Measurements from ENCODE around the gene IDH3B.

The IDH3B gene

GRCh38 chr20:2655331-2656116 is 8.5 kb downstream of the IDH3B start:
- DNase-seq = no peak

- DNase-seq = no peak
Measured at GRCh38 chr20:2654831-2655230, 9.2 kb downstream of the IDH3B start.

GRCh38 chr20:2654384-2654822 is 9.6 kb downstream of the IDH3B start:
- no peak for DNase-seq

- DNase-seq = no peak
Measured at GRCh38 chr20:2653556-2654383, 10.2 kb downstream of the IDH3B start.

DNA sequence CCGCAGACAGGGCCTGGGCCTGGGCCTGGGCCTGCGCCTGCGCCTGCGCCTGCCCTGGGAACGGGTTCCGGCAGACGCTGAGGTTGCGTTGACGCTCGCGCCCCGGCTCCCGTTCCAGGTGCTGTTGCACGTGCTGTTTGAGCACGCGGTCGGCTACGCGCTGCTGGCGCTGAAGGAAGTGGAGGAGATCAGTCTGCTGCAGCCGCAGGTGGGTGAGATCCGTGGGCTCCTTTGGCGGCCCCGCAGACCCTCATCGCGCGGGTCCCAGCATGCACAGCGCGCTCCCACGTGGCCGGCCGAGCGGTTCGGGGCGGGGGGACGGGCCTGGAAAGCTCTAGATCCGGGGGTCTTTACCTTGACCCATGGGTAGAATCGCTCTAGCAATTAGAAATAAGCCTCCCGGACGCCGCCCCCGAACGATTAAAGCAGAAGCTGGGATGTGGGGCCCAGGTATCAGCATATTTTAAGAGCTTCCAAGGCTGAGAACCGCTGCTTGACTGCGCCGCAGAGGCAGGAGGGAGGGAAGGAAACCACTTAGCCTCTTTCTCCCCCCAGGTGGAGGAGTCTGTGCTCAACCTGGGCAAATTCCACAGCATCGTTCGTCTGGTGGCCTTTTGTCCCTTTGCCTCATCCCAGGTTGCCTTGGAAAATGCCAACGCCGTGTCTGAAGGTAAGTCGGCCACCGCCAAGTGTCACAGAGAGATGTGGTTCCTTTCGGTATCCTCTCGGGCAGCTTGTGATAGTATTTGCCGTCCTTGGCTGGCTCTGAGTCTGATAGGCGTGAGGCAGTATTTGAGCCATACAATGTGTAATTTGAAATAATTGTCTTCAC is 11.1 kb downstream of the IDH3B start:
- DNase-seq = peak; percentile 28

- DNase-seq = peak; percentile 96
Measured at GRCh38 chr20:2651772-2652723, 12.0 kb downstream of the IDH3B start, which contains the start of gene NOP56. TSS of gene NOP56 (plus strand) at chr20:2652632. CDS start at chr20:2652661, 29 bp downstream.

DNA sequence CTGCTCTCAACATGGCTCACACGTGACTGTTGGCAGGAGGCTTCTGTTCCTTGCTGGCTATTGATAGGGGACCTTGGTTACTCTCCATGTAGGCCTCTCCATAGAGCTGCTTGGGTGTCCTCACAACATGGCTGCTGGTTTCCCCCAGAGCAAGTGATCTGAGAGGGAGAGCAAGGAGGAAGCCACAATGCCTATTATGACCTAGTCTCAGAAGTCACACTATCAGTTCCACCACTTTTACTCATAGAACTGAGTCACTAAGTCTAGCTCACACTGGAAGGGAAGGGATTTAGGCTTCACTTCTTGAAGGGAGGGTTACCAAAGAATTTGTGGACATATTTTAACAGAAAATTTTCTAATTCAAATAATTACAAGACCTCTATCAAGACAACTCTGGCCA is 20.3 kb downstream of the IDH3B start:
- no peak for DNase-seq

GRCh38 chr20:2640899-2641298 is 23.1 kb downstream of the IDH3B start:
- no peak for DNase-seq

- no peak for DNase-seq
Measured at GRCh38 chr20:2640260-2640659, 23.8 kb downstream of the IDH3B start.

GRCh38 chr20:2637246-2637645 is 26.8 kb downstream of the IDH3B start:
- no peak for DNase-seq

GRCh38 chr20:2633381-2633780 is 30.6 kb downstream of the IDH3B start:
- no peak for DNase-seq

DNA sequence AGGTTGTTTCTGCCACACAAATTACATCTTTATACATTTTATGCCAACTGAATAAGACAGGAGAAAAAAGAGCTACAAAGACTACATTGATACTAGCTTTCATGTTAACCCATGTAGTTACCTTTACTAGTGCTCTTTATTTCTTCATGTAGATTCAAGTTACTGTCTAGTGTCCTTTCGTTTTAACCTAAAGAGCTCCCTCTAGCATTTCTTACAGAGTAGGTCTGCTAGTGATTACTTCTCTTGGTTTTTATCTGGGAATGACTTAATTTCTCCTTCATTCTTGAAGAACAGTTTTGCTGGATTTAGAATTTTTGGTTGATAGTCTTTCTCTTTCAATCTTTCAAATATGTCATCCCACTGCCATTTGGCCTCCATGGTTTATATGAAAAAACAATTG is 32.8 kb downstream of the IDH3B start:
- no peak for DNase-seq

DNA sequence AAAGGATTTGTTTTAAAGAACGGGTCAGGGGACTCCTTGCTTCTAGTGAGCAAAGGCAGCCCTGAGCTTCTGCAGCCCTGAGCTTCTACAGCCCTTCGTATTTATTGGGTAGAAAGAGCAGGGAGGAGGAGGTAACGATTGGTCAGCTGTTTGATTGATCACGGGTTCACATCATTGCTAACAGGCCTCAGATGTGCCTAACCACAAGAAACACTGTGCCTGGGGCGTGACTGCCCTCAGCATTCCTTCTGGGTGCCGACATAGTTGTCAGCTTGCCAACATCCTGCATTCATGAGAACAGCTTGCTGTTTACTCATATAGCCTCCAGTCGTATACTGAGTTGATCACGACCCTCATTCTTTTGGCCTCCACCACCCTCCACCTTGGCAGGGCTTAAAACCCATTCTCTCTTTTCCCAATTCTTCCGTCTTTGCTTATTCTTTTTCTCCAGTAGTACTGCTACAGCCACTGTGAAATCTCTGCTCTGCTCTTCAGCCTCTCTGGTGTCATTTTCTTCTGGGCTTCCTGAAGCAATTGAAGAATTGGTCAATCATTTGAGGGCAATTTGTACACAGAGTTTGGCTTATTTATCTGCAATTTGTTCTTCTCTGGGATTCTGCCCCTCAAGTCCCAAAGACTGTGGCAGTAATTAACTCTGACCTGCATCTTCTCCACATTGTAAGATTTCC is 37.0 kb downstream of the IDH3B start:
- no peak for DNase-seq

GRCh38 chr20:2625062-2625461 is 39.0 kb downstream of the IDH3B start:
- no peak for DNase-seq

DNA sequence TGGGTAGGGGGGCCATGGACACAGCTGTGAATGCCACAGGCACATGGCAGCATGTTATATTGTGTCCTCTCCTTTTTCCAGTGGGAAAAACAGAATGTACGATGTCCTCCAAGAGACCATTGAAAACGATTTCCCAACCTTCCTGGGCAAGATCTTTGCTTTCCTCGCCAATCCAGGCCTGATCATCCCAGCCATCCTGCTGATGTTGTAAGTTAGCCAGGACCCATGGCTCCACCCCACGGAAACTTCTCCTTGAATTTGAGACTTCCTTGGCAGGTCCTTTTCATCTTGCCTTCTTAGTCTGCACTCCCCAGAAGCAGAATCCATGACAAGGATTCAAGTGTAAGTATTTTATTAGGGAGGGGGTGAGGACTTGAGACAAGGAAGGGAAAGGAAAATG is 39.8 kb downstream of the IDH3B start:
- no peak for DNase-seq

- no peak for DNase-seq
Measured at GRCh38 chr20:2619961-2620595, 43.9 kb downstream of the IDH3B start.

GRCh38 chr20:2619337-2619736 is 44.7 kb downstream of the IDH3B start:
- DNase-seq = no peak

DNA sequence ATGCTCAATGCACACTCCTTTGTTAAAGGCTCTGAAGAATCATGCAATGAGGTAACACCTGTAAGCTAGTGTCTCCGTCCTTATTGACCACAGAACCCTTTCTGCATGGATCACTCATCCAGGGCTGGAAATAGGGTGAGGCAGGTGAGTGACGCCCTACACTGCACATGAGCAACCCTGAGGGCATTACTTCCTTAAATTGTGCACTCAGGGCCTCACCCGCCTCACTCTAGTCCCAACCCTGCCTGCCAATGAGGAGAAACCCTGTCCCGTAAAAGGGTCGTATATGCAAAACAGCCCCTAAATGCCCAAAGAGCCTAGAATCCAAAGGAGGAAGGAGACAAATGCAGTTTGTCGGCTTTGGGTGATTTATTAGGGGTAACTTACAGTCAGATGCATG is 45.2 kb downstream of the IDH3B start:
- DNase-seq = no peak

- DNase-seq = no peak
Measured at GRCh38 chr20:2617099-2617714, 46.8 kb downstream of the IDH3B start.

DNA sequence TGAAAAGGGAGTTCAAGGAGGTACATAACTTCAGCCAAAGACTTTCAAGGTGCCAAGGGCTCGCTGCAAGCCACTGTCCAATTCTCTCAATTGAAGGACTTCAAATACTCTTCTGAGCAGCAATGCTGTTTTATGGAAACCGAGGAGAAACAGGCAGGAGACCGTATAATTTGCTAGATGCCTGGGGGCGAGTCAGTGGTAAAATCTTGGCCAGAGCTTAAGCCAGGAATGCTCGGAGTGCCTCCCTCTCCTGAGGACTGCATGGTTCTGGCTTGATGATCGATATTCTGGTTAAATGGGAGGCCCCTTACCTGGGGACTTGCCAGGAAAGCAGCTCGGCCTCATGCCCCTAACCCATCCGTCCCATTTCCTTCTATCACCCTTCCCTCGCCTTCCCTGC is 47.4 kb downstream of the IDH3B start:
- no peak for DNase-seq

Measured in activated CD4-positive, alpha-beta T cell treated with anti-CD3 and anti-CD28 coated beads, Interleukin-10, Interleukin-2, amounts not matched to agents 100 ng/mL and 50 ng/mL, durations not matched to agents 16 hours and 8 hours (primary cell).